OCI-LY1 (cell line): Measurements from ENCODE around the gene PDYN.

Source experiments
- H2AFZ ChIP-seq: fragments of 200-600 bp; sonication (generic), shearing (Covaris generic); 2 replicates; pipeline ENCODE4 v1.6.0; 2014; ENCODE audit warnings: antibody characterized with exemption, mild to moderate bottlenecking, low read length
- H3F3A ChIP-seq: fragments of 200-600 bp; sonication (generic), shearing (Covaris generic); 2 replicates; pipeline ENCODE4 v1.6.0; 2014; ENCODE audit warnings: mild to moderate bottlenecking, antibody characterized with exemption, low read length, moderate library complexity; ENCODE audit not compliant: insufficient read depth
- H3K27ac ChIP-seq: fragments of 200-600 bp; sonication (generic); 2 replicates; pipeline ENCODE4 v1.5.1; 2014; ENCODE audit warnings: low read length, mixed run types, mild to moderate bottlenecking, low read depth; ENCODE audit not compliant: poor library complexity, severe bottlenecking
- H3K27me3 ChIP-seq: fragments of 200-600 bp; sonication (generic); 2 replicates; pipeline ENCODE4 v1.6.0; 2014; ENCODE audit warnings: antibody characterized with exemption, mild to moderate bottlenecking, low read length, moderate library complexity; ENCODE audit not compliant: insufficient read depth
- H3K36me3 ChIP-seq: fragments of 200-600 bp; sonication (generic); 2 replicates; pipeline ENCODE4 v1.6.1; 2014; ENCODE audit warnings: mild to moderate bottlenecking, antibody characterized with exemption, low read length, moderate library complexity, mixed read lengths; ENCODE audit not compliant: insufficient read depth
- H3K4me1 ChIP-seq: fragments of 200-600 bp; sonication (generic); 2 replicates; pipeline ENCODE4 v1.5.1; 2014; ENCODE audit warnings: mild to moderate bottlenecking, low read length, moderate library complexity; ENCODE audit not compliant: insufficient read depth, severe bottlenecking
- H3K4me2 ChIP-seq: fragments of 200-600 bp; sonication (generic), shearing (Covaris generic); 2 replicates; pipeline ENCODE4 v1.6.1; 2014; ENCODE audit warnings: low read length
- H3K4me3 ChIP-seq: fragments of 200-600 bp; sonication (generic); 2 replicates; pipeline ENCODE4 v1.5.1; 2014; ENCODE audit warnings: low read length, low read depth, mild to moderate bottlenecking, mixed read lengths; ENCODE audit not compliant: poor library complexity, severe bottlenecking
- H3K79me2 ChIP-seq: fragments of 200-600 bp; shearing (Covaris generic); 2 replicates; pipeline ENCODE4 v1.6.1; 2016; ENCODE audit warnings: mixed run types, low read length, mixed read lengths; ENCODE audit not compliant: insufficient read depth
- H3K9ac ChIP-seq: fragments of 200-600 bp; sonication (generic), shearing (Covaris generic); 2 replicates; pipeline ENCODE4 v1.6.1; 2014; ENCODE audit warnings: mild to moderate bottlenecking, low read length, mixed read lengths
- H3K9me2 ChIP-seq: fragments of 200-600 bp; sonication (generic), shearing (Covaris generic); 2 replicates; pipeline ENCODE4 v1.6.1; 2014; ENCODE audit warnings: low read depth, mild to moderate bottlenecking, low read length, mixed read lengths
- H3K9me3 ChIP-seq: fragments of 200-600 bp; shearing (Covaris generic); 2 replicates; pipeline ENCODE4 v1.6.1; 2014; ENCODE audit warnings: low read length, mixed read lengths
- H4K20me1 ChIP-seq: fragments of 200-600 bp; sonication (generic), shearing (Covaris generic); 2 replicates; pipeline ENCODE4 v1.6.0; 2016; ENCODE audit warnings: mild to moderate bottlenecking, low read length; ENCODE audit not compliant: insufficient read depth
- EZH2 ChIP-seq: fragments of 200-600 bp; sonication (generic), shearing (Covaris generic); IDR thresholded peaks from 2 replicates; pipeline ENCODE4 v1.8.0; 2017; ENCODE audit warnings: borderline replicate concordance, mixed run types, mild to moderate bottlenecking, antibody characterized with exemption, low read length, moderate library complexity, mixed read lengths
- TF ChIP-seq, protein P1 (sequence below): fragments of 200-600 bp; sonication (generic), shearing (Covaris generic); IDR thresholded peaks from 2 replicates; pipeline ENCODE4 v1.5.1; 2017; ENCODE audit warnings: mild to moderate bottlenecking, antibody characterized with exemption, low read length, moderate library complexity, mixed read lengths

Gene PDYN

DNA sequence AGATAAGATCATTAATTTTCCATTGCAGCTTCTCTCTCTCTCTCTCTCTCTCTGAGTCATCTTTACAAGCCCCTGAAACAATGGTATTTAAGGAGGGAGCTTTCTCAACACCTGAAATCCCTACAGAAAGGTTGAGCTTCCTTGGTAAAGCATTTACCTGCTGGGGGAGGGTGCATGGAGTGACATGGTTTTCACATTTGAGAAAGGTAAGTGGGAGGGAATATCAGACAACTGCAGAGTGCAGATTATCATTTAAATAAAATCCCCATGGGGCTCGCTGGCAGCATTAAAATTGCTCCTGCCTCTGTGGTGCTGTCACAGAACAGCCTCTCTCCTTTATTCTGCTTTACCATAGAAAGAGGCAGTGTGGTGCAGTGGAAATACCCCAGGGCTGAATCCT lies 10.3 kb upstream of the PDYN start:
- Histone ChIP-seq H2AFZ (no peak overlapping the region), H3K27me3 (no peaks in the 10 kb centered on the region), H3K36me3 (no peaks in the 10 kb centered on the region), H3K27ac (no peak overlapping the region), H3K79me2 (no peaks in the 10 kb centered on the region), H3K4me3 (no peak overlapping the region), H3K9me3 (no peaks in the 10 kb centered on the region), H3F3A (no peaks in the 10 kb centered on the region), H3K4me1 (no peaks in the 10 kb centered on the region), H3K9me2 (no peaks in the 10 kb centered on the region), H3K9ac (no peak overlapping the region), H3K4me2 (no peak overlapping the region), H4K20me1 (no peaks in the 10 kb centered on the region)
- no peak for TF ChIP-seq EZH2
- TF ChIP-seq, protein P1, sequence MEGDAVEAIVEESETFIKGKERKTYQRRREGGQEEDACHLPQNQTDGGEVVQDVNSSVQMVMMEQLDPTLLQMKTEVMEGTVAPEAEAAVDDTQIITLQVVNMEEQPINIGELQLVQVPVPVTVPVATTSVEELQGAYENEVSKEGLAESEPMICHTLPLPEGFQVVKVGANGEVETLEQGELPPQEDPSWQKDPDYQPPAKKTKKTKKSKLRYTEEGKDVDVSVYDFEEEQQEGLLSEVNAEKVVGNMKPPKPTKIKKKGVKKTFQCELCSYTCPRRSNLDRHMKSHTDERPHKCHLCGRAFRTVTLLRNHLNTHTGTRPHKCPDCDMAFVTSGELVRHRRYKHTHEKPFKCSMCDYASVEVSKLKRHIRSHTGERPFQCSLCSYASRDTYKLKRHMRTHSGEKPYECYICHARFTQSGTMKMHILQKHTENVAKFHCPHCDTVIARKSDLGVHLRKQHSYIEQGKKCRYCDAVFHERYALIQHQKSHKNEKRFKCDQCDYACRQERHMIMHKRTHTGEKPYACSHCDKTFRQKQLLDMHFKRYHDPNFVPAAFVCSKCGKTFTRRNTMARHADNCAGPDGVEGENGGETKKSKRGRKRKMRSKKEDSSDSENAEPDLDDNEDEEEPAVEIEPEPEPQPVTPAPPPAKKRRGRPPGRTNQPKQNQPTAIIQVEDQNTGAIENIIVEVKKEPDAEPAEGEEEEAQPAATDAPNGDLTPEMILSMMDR = no peak

DNA sequence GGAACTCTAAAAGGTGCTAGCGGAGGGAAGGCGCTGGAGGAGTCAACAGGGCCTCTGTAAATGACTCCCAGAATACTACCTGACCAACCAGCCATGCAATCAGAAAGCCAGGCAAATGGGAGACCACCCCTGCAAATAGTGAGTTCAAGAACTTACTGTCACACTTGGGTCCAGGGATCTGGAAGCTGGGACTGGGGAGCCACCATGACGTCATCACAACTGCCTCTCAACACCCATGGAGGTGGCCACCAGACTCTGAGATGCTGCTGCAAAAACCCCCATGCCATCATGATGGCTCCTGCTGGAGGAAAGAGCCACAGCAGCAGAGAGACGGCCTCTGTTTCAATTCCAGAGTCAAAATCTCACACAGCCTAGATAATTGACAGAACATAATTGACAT lies 8.5 kb upstream of the PDYN start:
- Histone ChIP-seq H2AFZ (no peak overlapping the region), H3K9me3 (no peaks in the 10 kb centered on the region), H3K79me2 (no peaks in the 10 kb centered on the region), H3K4me3 (no peak overlapping the region), H3K9ac (no peak overlapping the region), H3K4me1 (no peaks in the 10 kb centered on the region), H3K27ac (no peak overlapping the region), H3F3A (no peaks in the 10 kb centered on the region), H3K36me3 (no peaks in the 10 kb centered on the region), H4K20me1 (no peaks in the 10 kb centered on the region), H3K9me2 (no peaks in the 10 kb centered on the region), H3K27me3 (no peaks in the 10 kb centered on the region), H3K4me2 (no peak overlapping the region)
- TF ChIP-seq, protein P1 = no peak
- no peak for TF ChIP-seq EZH2

DNA sequence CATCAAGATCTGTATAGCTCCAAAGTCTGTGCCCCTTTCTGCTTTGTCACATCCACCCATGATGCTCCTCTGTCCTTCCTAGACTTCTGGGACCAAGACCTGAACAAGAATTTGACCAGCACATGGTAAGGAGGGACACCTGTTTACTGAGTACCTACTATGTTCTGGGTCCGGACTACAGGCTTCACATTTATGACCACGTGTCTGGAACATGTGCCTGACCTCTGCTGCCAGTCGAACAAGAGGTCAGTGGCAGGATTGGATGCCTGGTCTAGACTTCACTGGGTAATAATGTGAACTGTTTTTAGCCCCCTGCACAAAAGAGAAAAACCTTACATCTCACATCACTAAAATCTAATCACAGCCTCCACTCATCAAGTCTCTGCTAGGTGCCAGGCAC lies 7.3 kb upstream of the PDYN start:
- Histone ChIP-seq H3K4me1 (no peaks in the 10 kb centered on the region), H3K9ac (no peak overlapping the region), H3K36me3 (no peaks in the 10 kb centered on the region), H3K4me2 (no peak overlapping the region), H4K20me1 (no peaks in the 10 kb centered on the region), H3K9me2 (no peaks in the 10 kb centered on the region), H3K27ac (no peak overlapping the region), H3F3A (no peaks in the 10 kb centered on the region), H3K79me2 (no peaks in the 10 kb centered on the region), H3K4me3 (no peak overlapping the region), H2AFZ (no peak overlapping the region), H3K9me3 (no peaks in the 10 kb centered on the region), H3K27me3 (no peaks in the 10 kb centered on the region)
- TF ChIP-seq EZH2 = no peak
- TF ChIP-seq, protein P1 = no peak
